GM12874 (cell line): ENCODE data around the gene BNIP3.

Source experiments
- CTCF ChIP-seq: IDR thresholded peaks from 2 replicates; pipeline ENCODE4 v1.5.1; 2011; ENCODE audit warnings: low read depth, mild to moderate bottlenecking, control low read depth, low read length, moderate library complexity; ENCODE audit not compliant: insufficient read depth

Gene BNIP3

GRCh38 chr10:131925716-131926115 is 56.0 kb downstream of the BNIP3 start:
- TF ChIP-seq CTCF = no peak

- TF ChIP-seq CTCF = no peak
Measured at GRCh38 chr10:131925011-131925649, 56.6 kb downstream of the BNIP3 start.

GRCh38 chr10:131923038-131923756 is 58.5 kb downstream of the BNIP3 start:
- TF ChIP-seq CTCF = no peak

GRCh38 chr10:131921184-131921583 is 60.5 kb downstream of the BNIP3 start:
- TF ChIP-seq CTCF = no peak

GRCh38 chr10:131920693-131921092 is 61.0 kb downstream of the BNIP3 start:
- TF ChIP-seq CTCF = no peak

- TF ChIP-seq CTCF = no peak
Measured at GRCh38 chr10:131920151-131920550, 61.6 kb downstream of the BNIP3 start.
